PC-9 (cell line): ENCODE measurements around the gene UBE2M. TPM values are rescaled to one million over a fixed set of nuclear protein-coding genes. Genes with fewer than 3 reads are reported as not detected.
A peak's percentile ranks its signal among the peaks of the same experiment; 100 is the strongest.
"Not testable (repeated sequence)": the region's sequence is repeated elsewhere in the genome, so short reads cannot be mapped to it uniquely, and the experiment has no call there.

Experiments
- Bru-seq: library from RNA; stranded (reverse); fragments of 400-500 nt; gene quantifications from one replicate; lab custom pipeline; 2021; lab: Mats Ljungman, UMichigan
- BruChase-seq, 2 experiments: library from RNA; stranded (reverse); fragments of 400-500 nt; gene quantifications; one replicate each; lab custom pipeline; 2021; lab: Mats Ljungman, UMichigan
- BruUV-seq: library from RNA; stranded (reverse); fragments of 400-500 nt; replicated peaks from 2 replicates; lab custom pipeline; 2021; lab: Mats Ljungman, UMichigan
- CTCF ChIA-PET: fragments of 300-600 bp; sonication (Branson Sonifier 250); formaldehyde crosslinking; loops from one replicate; lab custom pipeline; 2022; ENCODE audit warnings: antibody characterized with exemption; lab: Charles Lee
- POLR2A ChIA-PET: fragments of 300-600 bp; sonication (Branson Sonifier 250); formaldehyde crosslinking; loops from one replicate; lab custom pipeline; 2022; ENCODE audit warnings: antibody characterized with exemption; ENCODE audit not compliant: unreplicated experiment; lab: Charles Lee
- DNase-seq, 2 experiments: peaks; one replicate each; pipeline versions ENCODE4 v3.0.0 to v3.0.0-alpha.2; 2015 to 2022; ENCODE audit warnings: mixed read lengths in 1 of 2
- H2AFZ ChIP-seq: fragments of 200-600 bp; sonication (generic); 2 replicates; pipeline ENCODE4 v1.8.1; 2017; ENCODE audit warnings: antibody characterized with exemption
- H3F3A ChIP-seq: fragments of 200-600 bp; sonication (generic); 2 replicates; pipeline ENCODE4 v1.8.1; 2017; ENCODE audit warnings: antibody characterized with exemption, mild to moderate bottlenecking, low read depth; ENCODE audit not compliant: insufficient read depth
- H3K27ac ChIP-seq: fragments of 200-600 bp; sonication (generic); 2 replicates; pipeline ENCODE4 v1.6.1; 2016; ENCODE audit warnings: mixed run types
- H3K27me3 ChIP-seq: fragments of 200-600 bp; sonication (generic); 2 replicates; pipeline ENCODE4 v1.6.1; 2016; ENCODE audit warnings: low read depth, mixed run types; ENCODE audit not compliant: insufficient read depth
- H3K36me3 ChIP-seq: fragments of 200-600 bp; sonication (generic); 2 replicates; pipeline ENCODE4 v1.6.1; 2016; ENCODE audit warnings: low read depth, mixed run types
- H3K4me1 ChIP-seq: fragments of 200-600 bp; sonication (generic); replicated peaks from 2 replicates; pipeline ENCODE4 v1.6.1; 2016; ENCODE audit warnings: mixed run types; ENCODE audit not compliant: insufficient read depth
- H3K4me2 ChIP-seq: fragments of 200-600 bp; sonication (generic); 2 replicates; pipeline ENCODE4 v1.6.1; 2017; ENCODE audit warnings: mixed run types
- H3K4me3 ChIP-seq: fragments of 200-600 bp; sonication (generic); 2 replicates; pipeline ENCODE4 v1.6.1; 2016; ENCODE audit warnings: mixed run types
- H3K79me2 ChIP-seq: fragments of 200-600 bp; sonication (generic); 2 replicates; pipeline ENCODE4 v1.6.1; 2017; ENCODE audit warnings: low read depth, mixed run types
- H3K9me2 ChIP-seq: fragments of 200-600 bp; sonication (generic); 2 replicates; pipeline ENCODE4 v1.8.1; 2017; ENCODE audit warnings: mild to moderate bottlenecking; ENCODE audit not compliant: insufficient read depth
- H3K9me3 ChIP-seq: fragments of 200-600 bp; sonication (generic); 2 replicates; pipeline ENCODE4 v1.8.1; 2016; ENCODE audit warnings: low read depth; ENCODE audit not compliant: insufficient read depth
- H4K20me1 ChIP-seq: fragments of 200-600 bp; sonication (generic); 2 replicates; pipeline ENCODE4 v1.8.1; 2017; ENCODE audit not compliant: insufficient read depth
- CTCF ChIP-seq: fragments of 200-600 bp; sonication (generic); conservative IDR thresholded peaks from 2 replicates; pipeline ENCODE4 v1.6.1; 2017; ENCODE audit warnings: mixed run types, antibody characterized with exemption, mild to moderate bottlenecking, moderate library complexity
- EZH2 ChIP-seq: fragments of 200-600 bp; sonication (generic); IDR thresholded peaks from 2 replicates; pipeline ENCODE4 v1.8.0; 2017; ENCODE audit warnings: antibody characterized with exemption, low read depth
- intact Hi-C: fragments of 100-400 bp; cut with micrococcal nuclease; formaldehyde crosslinking; loops from one replicate; pipeline ENCODE4 v1.10.0; 2022; ENCODE audit not compliant: unreplicated experiment
- long read RNA-seq: library from polyadenylated mRNA; stranded (forward); transcript quantifications from one replicate; pipeline ENCODE4 v2.0.0, GENCODE V29; 2022
- total RNA-seq: library from RNA; stranded (reverse); gene quantifications from 2 replicates; pipeline ENCODE4 v1.2.3, GENCODE V29; 2021

UBE2M gene
- not detected in 2 replicates for total RNA-seq
- Bru-seq, nascent RNA: percentile 12 among the genes with signal in this experiment
- not detected for BruChase-seq, experiment 1, labeled RNA remaining after a 2-hour chase
- not detected for BruChase-seq, experiment 2, labeled RNA remaining after a 6-hour chase
- long read RNA-seq: 0 reads

- H3K9me3 ChIP-seq: no peaks in the 10 kb centered on the region
- H3K79me2 ChIP-seq: peaks cover 13% of the 10 kb centered on the region
- H2AFZ ChIP-seq: no peak within 1 kb of the TSS
- H3K27me3 ChIP-seq: no peaks in the 10 kb centered on the region
- no peak for DNase-seq
- TF ChIP-seq EZH2 (no peak), CTCF (no peak)
- peaks cover 9% of the 10 kb centered on the region; the same call in 1 of the 2 replicates for H3F3A ChIP-seq
- H3K9me2 ChIP-seq: no peaks in the 10 kb centered on the region
- POLR2A ChIA-PET: no interaction called here
- H3K27ac ChIP-seq: no peak within 1 kb of the TSS
- H4K20me1 ChIP-seq: no peaks in the 10 kb centered on the region
- H3K4me2 ChIP-seq: no peak within 1 kb of the TSS
- CTCF ChIA-PET: no interaction called here
- H3K4me1 ChIP-seq: peaks cover 7% of the 10 kb centered on the region; the same call in 1 of the 2 replicates
- BruUV-seq: no TSS peak
- intact Hi-C loops: no loop called here
- no peak within 1 kb of the TSS for H3K4me3 ChIP-seq
- no peaks in the 10 kb centered on the region for H3K36me3 ChIP-seq
Measured at GRCh38 chr19:58558066-58558622, at the start of gene UBE2M. Gene UBE2M, minus strand, starts transcription at chr19:58558611. Its CDS starts 230 bp downstream, at chr19:58558381.

GRCh38 chr19:58607213-58607612, 48.8 kb upstream of the UBE2M start:
- H3K27me3 ChIP-seq, H3K9me2 ChIP-seq, CTCF ChIA-PET, H3K9me3 ChIP-seq, H2AFZ ChIP-seq, H3K4me1 ChIP-seq, H3K27ac ChIP-seq, intact Hi-C loops, H3K36me3 ChIP-seq, H4K20me1 ChIP-seq, BruUV-seq, H3F3A ChIP-seq, DNase-seq, H3K79me2 ChIP-seq, POLR2A ChIA-PET, H3K4me2 ChIP-seq, H3K4me3 ChIP-seq: not testable (repeated sequence)

GRCh38 chr19:58606251-58606896, 48.0 kb upstream of the UBE2M start:
- H3F3A ChIP-seq, POLR2A ChIA-PET, H3K4me3 ChIP-seq, H3K4me2 ChIP-seq, H3K4me1 ChIP-seq, H4K20me1 ChIP-seq, H3K27me3 ChIP-seq, CTCF ChIA-PET, H3K9me2 ChIP-seq, H3K79me2 ChIP-seq, intact Hi-C loops, DNase-seq, H3K36me3 ChIP-seq, H3K9me3 ChIP-seq, H2AFZ ChIP-seq, BruUV-seq, H3K27ac ChIP-seq: not testable (repeated sequence)

- no peaks in the 10 kb centered on the region for H3K9me2 ChIP-seq
- intact Hi-C loops: no loop called here
- TF ChIP-seq CTCF (no peak), EZH2 (no peak)
- no peak for DNase-seq
- H3K79me2 ChIP-seq: no peaks in the 10 kb centered on the region
- no peak overlapping the region for H3K27ac ChIP-seq
- CTCF ChIA-PET: no interaction called here
- no peaks in the 10 kb centered on the region for H3K27me3 ChIP-seq
- no peaks in the 10 kb centered on the region for H3K4me1 ChIP-seq
- no TSS peak for BruUV-seq
- H3K4me2 ChIP-seq: no peak overlapping the region
- no peak overlapping the region for H3K4me3 ChIP-seq
- H3K36me3 ChIP-seq: no peaks in the 10 kb centered on the region
- no peak overlapping the region for H2AFZ ChIP-seq
- POLR2A ChIA-PET: no interaction called here
- no peaks in the 10 kb centered on the region for H4K20me1 ChIP-seq
- H3K9me3 ChIP-seq: no peaks in the 10 kb centered on the region
- H3F3A ChIP-seq: no peaks in the 10 kb centered on the region
Measured at GRCh38 chr19:58586133-58586765, 27.8 kb upstream of the UBE2M start.
